ENCODE data around the gene PARN.
A peak's percentile ranks its signal among the peaks of the same experiment; 100 is the strongest.
"Not testable (repeated sequence)": the region's sequence is repeated elsewhere in the genome, so short reads cannot be mapped to it uniquely, and the experiment has no call there.

The PARN gene

GRCh38 chr16:14427371-14427948, 202.6 kb downstream of the PARN start:
- no peak for DNase-seq

DNA sequence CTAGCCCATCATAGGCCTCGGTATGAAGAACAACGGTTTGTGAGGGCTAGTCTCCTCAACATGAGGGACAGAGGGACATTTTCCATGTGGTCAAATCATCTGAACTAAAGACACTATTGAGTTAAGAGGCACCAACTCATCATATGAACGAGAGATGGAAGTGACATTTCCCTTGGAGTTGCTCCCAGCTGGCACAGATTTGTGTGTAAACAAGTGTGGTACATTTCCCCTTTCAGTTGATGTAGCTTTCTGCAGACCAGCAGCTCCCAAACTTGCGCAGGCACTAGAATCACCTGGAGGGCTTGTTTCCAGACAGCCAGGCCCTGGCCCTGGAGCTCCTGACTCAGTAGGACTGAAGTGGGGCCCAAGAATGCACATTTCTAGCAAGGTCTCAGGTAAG, 205.5 kb downstream of the PARN start:
- DNase-seq, result no peak

DNA sequence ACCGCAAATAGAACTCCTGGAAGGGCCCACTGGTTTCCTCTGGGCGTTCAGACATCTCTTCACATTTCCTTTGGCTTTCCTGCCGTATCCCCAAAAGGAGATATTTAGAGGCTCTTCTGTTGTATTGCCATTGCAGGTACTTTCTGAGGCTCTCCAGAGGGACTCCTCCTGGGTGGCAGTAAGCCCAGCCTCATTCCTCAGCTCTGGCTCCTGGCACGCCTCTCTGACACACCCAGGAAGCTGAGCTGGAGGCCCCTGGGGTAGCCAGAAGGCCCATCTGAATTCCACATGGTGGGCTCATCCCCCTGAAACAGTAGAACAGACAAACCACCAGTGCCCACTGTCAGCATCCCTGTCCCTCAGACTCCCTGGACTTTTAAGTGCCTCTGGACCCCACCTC, 206.7 kb downstream of the PARN start:
- DNase-seq, result no peak

DNA sequence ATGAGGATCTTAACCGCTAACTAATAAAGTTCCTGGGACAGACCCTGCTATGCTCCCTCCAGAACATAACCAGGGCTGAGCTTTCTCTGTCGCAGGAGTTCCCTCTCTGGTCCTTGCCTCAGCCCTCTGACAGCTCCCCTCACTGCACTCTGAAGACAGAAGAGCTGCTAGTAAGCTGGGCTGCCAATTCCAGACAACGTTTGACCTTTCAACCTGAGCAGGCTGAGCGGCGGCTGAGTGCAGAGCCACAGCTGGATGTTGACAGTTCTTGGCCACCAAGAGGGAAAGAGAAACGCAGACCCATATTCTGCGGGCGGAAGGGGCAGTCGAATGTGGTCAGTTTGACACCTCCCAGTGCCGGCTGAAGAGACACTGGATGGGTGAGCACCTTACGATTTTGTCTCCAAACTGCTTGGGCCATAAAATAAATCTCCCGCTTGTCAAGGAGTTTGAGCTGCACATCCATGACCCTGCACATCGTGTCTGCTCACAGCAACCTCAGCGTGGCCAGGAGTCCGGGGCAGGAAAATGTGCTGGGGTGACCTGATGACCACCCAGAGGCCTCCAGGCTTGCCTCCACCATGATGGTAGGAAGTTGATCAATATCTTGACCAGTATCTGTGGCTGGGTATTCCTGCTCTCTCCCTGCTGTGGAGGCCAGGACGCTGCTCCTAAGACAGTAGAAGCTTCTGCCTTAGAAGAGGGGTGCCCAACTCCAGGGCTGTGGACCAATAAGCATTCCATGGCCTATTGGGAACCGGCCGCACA, 209.2 kb downstream of the PARN start:
- no peak for DNase-seq

DNA sequence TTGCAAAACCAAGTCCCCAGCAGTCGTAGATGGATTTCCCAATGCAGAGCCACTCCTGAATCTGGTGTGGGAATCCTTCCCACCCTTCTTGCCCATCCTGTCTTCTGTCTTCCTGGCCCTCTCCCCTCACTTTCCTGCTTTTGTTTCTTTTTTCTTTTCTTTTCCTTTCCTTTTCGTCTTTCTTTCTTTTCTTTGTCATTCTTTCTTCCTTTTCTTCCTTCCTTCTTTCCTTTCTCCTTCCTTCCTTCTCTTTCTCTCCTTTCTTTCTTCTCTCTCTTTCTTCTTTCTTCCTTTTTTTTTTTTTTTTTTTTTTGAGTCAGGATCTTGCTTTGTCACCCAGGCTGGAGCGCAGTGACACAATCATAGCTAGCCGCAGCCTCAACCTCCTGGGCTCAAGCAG, 209.8 kb downstream of the PARN start:
- not testable (repeated sequence) for DNase-seq

DNA sequence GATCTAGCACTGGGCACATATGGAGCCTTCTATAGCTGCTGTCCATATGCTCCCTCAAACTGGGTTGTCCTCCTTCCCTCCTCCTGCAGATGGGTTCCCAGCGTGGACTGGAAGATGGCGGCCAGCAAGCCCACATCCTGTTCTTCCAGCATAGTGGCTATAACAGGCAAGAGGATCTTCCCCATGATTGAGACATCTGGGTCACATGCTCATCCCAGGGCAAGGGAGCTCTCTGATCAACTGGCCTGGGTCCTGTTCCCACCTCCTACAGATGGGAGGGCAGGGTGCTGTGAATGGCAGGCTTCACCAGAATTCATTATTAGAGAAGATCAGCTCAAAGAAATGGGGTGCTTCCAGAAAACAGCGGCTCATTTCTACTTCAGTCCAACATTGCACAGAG, 210.2 kb downstream of the PARN start:
- DNase-seq, result no peak

DNA sequence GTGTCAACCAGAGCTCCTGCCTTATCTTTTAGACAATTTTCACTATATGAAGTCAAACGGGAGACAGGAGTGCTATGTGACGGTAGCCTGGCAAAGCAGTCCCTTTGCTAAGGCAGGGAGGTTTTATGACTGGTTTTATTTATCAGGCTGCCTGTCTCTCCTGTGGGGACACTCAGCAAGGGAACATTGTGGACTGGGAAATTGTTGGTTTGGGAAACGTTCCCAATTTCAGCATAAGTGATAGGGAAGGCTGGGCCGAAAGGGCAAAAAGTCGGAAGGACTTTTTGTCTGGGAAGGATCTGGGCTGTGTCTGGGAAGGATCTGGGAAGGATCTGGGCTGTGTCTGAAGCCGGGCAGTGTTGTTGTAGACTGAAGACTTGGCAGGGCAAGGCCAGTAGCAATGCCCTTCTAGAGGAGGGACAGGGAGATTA, 211.2 kb downstream of the PARN start:
- no peak for DNase-seq

- DNase-seq, result no peak
These were observed 213.9 kb downstream of the PARN start for GRCh38 chr16:14416184-14416583.

DNA sequence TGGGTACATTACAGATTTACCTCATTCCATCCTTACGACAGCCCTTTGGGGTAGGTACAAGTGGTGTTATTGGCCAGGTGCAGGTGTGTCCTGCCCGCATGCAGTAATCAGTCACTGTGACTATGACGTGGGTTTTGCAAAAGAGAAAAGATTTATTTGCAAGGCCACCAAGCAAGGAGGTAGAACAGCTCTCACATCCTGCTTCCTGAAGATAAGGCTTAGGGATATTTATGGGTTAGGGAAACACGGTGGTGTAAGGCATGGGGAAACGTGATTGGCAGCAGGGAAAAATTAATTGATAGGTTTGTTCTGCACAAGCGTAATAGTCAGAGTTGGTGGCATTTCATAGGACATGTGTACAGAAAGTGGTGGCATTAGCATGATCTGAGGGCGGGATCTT, 214.8 kb downstream of the PARN start:
- no peak for DNase-seq

DNA sequence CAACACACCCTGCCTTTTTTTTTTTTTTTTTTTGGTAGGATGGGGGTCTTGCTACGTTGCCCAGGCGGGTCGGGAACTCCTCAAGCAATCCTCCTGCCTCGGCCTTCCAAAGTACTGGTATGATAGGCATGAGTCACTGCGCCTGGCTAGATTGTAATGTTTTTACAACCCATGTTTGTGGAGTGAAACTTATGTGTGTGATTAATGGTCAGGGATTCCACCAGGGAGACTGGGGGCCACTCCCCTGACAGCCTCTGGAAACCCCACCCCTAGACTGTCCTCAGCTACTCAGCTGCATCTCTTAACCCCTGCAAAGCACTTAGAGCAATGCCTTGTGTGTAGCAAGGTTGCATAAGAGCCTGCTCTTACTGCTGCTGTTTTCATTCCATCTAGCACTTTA, 220.5 kb downstream of the PARN start:
- DNase-seq, result no peak

GRCh38 chr16:14407786-14408399, 222.2 kb downstream of the PARN start:
- DNase-seq, result no peak

DNA sequence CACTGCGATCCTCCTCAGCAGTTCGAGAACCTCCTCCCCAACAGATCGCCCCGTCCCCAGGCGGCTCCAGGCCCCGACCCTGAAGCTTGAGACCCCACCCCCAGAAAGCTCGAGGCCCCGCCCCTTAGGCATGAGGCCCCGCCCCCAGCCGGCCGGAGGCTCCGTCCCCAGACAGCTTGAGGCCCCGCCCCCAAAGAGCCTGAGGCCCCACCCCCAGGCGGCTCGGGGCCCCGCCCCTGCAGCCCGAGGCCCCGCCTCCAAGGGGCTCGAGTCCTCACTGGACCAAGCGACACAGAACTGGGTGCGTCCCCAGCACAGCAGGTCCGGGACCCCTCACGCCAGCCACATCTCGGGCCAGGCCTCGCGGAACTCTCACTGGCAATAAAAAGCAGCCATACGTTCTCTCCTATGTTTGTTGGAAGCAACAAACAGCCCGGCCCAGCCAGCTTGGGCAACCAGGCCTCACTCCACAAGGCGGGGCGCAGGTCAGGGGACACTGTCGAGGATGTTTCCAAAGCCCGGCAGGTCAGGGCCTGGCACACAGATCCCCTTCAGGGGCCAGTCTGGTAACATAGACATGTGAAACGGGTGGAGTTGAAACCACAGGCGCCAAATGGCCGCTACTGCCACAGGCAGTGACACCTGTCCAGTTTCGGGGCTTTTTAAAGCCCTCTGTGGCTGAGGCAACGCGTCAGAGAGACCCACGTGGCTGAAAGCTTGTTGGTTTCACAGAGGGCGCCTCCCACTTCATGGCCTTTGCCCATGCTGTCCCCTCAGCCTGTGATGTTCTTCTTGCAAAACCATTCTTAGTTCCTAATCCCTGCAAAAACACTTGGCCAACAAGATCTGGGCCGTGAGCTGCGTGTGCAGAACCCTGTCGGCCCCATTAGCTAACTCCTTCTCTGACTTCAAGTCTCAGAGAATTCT, 224.2 kb downstream of the PARN start:
- DNase-seq, result peak; percentile 7

DNA sequence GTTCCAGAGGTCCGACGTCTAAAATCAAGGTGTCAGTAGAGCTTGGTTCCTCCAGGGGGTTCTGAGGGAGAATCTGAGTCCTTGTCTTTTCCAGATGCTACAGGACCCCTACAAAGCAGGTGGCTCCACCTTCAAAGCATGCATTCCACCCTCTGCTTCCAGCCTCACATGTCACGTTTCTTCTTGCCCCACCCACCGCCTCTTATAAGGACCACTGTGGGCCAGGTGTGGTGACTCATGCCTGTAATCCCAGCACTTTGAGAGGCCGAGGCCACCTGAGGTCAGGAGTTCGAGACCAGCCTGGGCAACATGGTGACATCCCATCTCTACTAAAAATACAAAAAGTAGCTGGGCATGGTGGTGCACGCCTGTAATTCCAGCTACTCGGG, 227.1 kb downstream of the PARN start:
- not testable (repeated sequence) for DNase-seq

GRCh38 chr16:14402114-14403000, 227.7 kb downstream of the PARN start:
- DNase-seq, result peak; percentile 11

DNA sequence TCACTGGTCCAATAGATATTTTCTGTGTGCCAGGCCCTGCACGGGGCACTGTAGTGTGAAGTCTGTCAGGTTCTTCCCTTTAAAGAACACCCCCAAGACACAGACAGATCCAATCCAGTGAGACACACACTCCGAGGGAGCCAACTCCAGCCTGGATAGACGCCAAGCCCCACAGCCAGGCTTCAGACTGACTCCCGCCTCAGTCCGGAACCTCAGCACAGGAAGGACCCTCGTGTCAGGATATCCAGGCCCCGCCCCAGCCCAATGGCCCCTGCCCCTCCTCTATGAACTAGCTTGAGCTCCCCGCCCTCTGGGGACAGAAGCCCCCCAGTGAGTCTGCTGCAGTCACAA, 228.4 kb downstream of the PARN start:
- not testable (repeated sequence) for DNase-seq

- DNase-seq, result not testable (repeated sequence)
These were observed 228.9 kb downstream of the PARN start for GRCh38 chr16:14400978-14401710.

- no peak for DNase-seq
These were observed 229.6 kb downstream of the PARN start for GRCh38 chr16:14400285-14400977.

- no peak for DNase-seq
These were observed 230.4 kb downstream of the PARN start for GRCh38 chr16:14399378-14400284.

DNA sequence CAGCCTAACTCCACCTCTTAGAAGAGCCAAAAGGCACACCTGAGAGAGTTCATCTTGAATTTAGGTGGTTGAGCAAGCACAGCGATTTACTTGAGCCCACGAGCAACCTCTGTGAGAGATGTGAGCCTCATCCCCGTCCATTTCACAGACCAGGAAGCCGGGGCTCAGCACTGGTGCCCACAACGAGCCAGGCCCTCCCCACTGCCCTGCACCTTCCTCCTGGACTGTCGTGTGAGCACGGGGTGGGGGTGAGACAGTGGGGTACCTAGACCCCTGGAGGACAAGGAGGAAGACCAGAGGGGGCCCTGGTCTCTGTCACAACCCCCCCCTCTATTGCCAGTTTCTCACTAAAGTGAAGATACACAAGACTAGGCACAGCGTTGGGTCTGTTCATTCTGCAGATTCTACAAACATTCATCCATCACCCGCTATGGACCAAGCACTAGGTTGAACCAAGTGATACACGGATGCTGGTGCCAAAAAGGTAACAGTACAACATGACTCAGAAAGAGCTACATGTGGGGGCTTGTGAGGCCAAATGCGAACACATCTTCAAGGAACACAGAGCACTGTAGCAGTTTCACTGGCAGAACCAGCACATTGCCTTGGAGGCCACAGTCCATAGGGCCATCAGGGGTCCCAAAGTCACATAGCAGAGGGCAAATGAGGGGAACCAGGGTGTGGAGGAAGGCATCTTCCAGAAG, 231.9 kb downstream of the PARN start:
- no peak for DNase-seq

Data from hematopoietic multipotent progenitor cell treated with erythropoietin and hydrocortisone succinate and interleukin-3 and kit ligand, for 8 days (in vitro differentiated cells).